ENCODE results near the gene SLC25A41.

Gene SLC25A41

GRCh38 chr19:6446452-6446851 is 12.9 kb upstream of the SLC25A41 start:
- Histone ChIP-seq H3K4me2 (ENCODE audit: low read depth, low read length, poor library complexity, severe bottlenecking) (no peak overlapping the region), H4K20me1 (ENCODE audit: low read depth, low read length) (no peaks in the 10 kb centered on the region), H3K9me3 (ENCODE audit: insufficient read depth, low read length) (no peaks in the 10 kb centered on the region), H3K27ac (ENCODE audit: low read depth, low read length) (no peak overlapping the region), H3K27me3 (ENCODE audit: low read length) (no peaks in the 10 kb centered on the region), H3K79me2 (ENCODE audit: insufficient read depth, low read length) (no peaks in the 10 kb centered on the region), H3K9ac (ENCODE audit: low read length) (no peak overlapping the region), H3K4me3 (ENCODE audit: insufficient read depth, low read length, poor library complexity, severe bottlenecking) (no peak overlapping the region), H3K9me2 (replicated peaks; ENCODE audit: insufficient read depth, low read length) (no peaks in the 10 kb centered on the region), H2AFZ (ENCODE audit: low read depth, low read length, severe bottlenecking) (no peak overlapping the region), H3K36me3 (ENCODE audit: low read length) (no peaks in the 10 kb centered on the region), H3F3A (ENCODE audit: insufficient read depth) (no peaks in the 10 kb centered on the region)
- TF ChIP-seq EZH2phosphoT487 (conservative IDR thresholded peaks at IDR 0.05; ENCODE audit: low read length) (no peak), CTCF (IDR thresholded peaks at IDR 0.05; ENCODE audit: insufficient read depth, low read length, poor library complexity, severe bottlenecking) (no peak)

GRCh38 chr19:6443986-6444385 is 10.4 kb upstream of the SLC25A41 start:
- no peaks in the 10 kb centered on the region for H3F3A ChIP-seq (ENCODE audit: insufficient read depth)
- H2AFZ ChIP-seq (ENCODE audit: low read depth, low read length, severe bottlenecking), result no peak overlapping the region
- H3K27me3 ChIP-seq (ENCODE audit: low read length), result no peaks in the 10 kb centered on the region
- H4K20me1 ChIP-seq (ENCODE audit: low read depth, low read length), result no peaks in the 10 kb centered on the region
- TF ChIP-seq EZH2phosphoT487 (conservative IDR thresholded peaks at IDR 0.05; ENCODE audit: low read length) (no peak), CTCF (IDR thresholded peaks at IDR 0.05; ENCODE audit: insufficient read depth, low read length, poor library complexity, severe bottlenecking) (no peak)
- H3K27ac ChIP-seq (ENCODE audit: low read depth, low read length), result no peak overlapping the region
- no peaks in the 10 kb centered on the region for H3K9me2 ChIP-seq (replicated peaks; ENCODE audit: insufficient read depth, low read length)
- H3K9me3 ChIP-seq (ENCODE audit: insufficient read depth, low read length), result no peaks in the 10 kb centered on the region
- no peak overlapping the region for H3K4me3 ChIP-seq (ENCODE audit: insufficient read depth, low read length, poor library complexity, severe bottlenecking)
- no peaks in the 10 kb centered on the region for H3K36me3 ChIP-seq (ENCODE audit: low read length)
- no peaks in the 10 kb centered on the region for H3K79me2 ChIP-seq (ENCODE audit: insufficient read depth, low read length)
- no peak overlapping the region for H3K4me2 ChIP-seq (ENCODE audit: low read depth, low read length, poor library complexity, severe bottlenecking)
- no peak overlapping the region for H3K9ac ChIP-seq (ENCODE audit: low read length)

GRCh38 chr19:6442087-6442688 is 8.6 kb upstream of the SLC25A41 start:
- TF ChIP-seq EZH2phosphoT487 (conservative IDR thresholded peaks at IDR 0.05; ENCODE audit: low read length) (no peak), CTCF (IDR thresholded peaks at IDR 0.05; ENCODE audit: insufficient read depth, low read length, poor library complexity, severe bottlenecking) (no peak)
- H3K79me2 ChIP-seq (ENCODE audit: insufficient read depth, low read length), result no peaks in the 10 kb centered on the region
- no peak overlapping the region for H2AFZ ChIP-seq (ENCODE audit: low read depth, low read length, severe bottlenecking)
- H3K4me3 ChIP-seq (ENCODE audit: insufficient read depth, low read length, poor library complexity, severe bottlenecking), result no peak overlapping the region
- no peak overlapping the region for H3K9ac ChIP-seq (ENCODE audit: low read length)
- no peaks in the 10 kb centered on the region for H3K27me3 ChIP-seq (ENCODE audit: low read length)
- H3K9me3 ChIP-seq (ENCODE audit: insufficient read depth, low read length), result no peaks in the 10 kb centered on the region
- no peak overlapping the region for H3K4me2 ChIP-seq (ENCODE audit: low read depth, low read length, poor library complexity, severe bottlenecking)
- H4K20me1 ChIP-seq (ENCODE audit: low read depth, low read length), result no peaks in the 10 kb centered on the region
- H3K36me3 ChIP-seq (ENCODE audit: low read length), result no peaks in the 10 kb centered on the region
- no peaks in the 10 kb centered on the region for H3K9me2 ChIP-seq (replicated peaks; ENCODE audit: insufficient read depth, low read length)
- no peaks in the 10 kb centered on the region for H3F3A ChIP-seq (ENCODE audit: insufficient read depth)
- H3K27ac ChIP-seq (ENCODE audit: low read depth, low read length), result no peak overlapping the region

Measured in SU-DHL-6 (cell line).